Nephron progenitor cell (in vitro differentiated cells): ENCODE data around the gene CMPK1.
"Not testable (repeated sequence)": the region's sequence is repeated elsewhere in the genome, so short reads cannot be mapped to it uniquely, and the experiment has no call there.

Source experiments
- DNase-seq: peaks from one replicate; pipeline ENCODE4 v3.0.0; 2021
- H3K27ac Mint-ChIP-seq: 2 replicates; pipeline ENCODE4 v1.8.0; 2021; ENCODE audit warnings: mild to moderate bottlenecking, moderate library complexity, mixed read lengths
- H3K27me3 Mint-ChIP-seq: 2 replicates; pipeline ENCODE4 v1.8.0; 2021; ENCODE audit warnings: mild to moderate bottlenecking, low read depth, mixed read lengths; ENCODE audit not compliant: poor library complexity
- H3K36me3 Mint-ChIP-seq: 2 replicates; pipeline ENCODE4 v1.8.0; 2021; ENCODE audit warnings: low read depth, mixed read lengths
- H3K4me1 Mint-ChIP-seq: 2 replicates; pipeline ENCODE4 v1.8.0; 2021; ENCODE audit warnings: mixed read lengths
- H3K4me3 Mint-ChIP-seq: 2 replicates; pipeline ENCODE4 v1.8.0; 2021; ENCODE audit warnings: mild to moderate bottlenecking, moderate library complexity, mixed read lengths
- H3K9me3 Mint-ChIP-seq: 2 replicates; pipeline ENCODE4 v1.8.0; 2021; ENCODE audit warnings: mild to moderate bottlenecking, moderate library complexity, mixed read lengths
- TF ChIP-seq, protein P1 (sequence below): fragments of 200-600 bp; sonication (generic); IDR thresholded peaks from 2 replicates; pipeline ENCODE4 v1.5.0; 2021; ENCODE audit warnings: antibody characterized with exemption

Gene CMPK1

DNA sequence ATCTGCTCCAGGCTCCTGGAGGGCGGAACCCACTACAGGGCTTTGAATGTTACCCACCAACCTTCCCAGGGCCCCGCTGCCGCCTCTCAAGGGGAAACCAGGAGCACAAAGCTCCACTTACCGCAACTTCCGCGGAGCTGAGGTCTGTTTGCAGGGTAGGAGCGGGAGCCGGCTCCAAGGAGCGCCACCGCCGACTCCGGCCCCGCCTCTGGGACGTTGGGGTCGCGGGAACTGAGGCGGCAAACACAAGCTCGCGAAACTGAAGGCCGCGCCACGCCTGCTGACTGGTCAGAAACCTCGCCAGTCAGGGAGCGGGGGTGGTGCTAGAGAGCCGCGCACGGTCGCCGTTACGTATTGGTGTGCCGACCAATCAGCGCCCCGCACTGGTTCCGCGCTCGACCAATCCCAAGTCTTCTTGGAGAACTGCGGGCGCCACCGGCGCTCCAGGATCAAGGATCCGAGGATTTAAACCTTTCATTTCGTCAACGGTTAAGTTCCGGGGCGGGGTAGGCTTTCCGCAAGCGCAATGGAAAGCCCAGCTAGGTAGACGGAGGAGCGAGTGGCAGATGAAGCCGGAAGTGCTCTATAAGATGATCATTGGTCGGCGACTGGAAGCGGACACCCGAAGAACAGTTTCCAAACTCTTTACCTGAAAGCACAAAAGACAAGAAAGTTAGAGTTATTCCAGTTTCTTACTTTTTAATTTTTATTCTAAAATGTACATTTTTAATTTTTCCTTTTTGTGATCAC, 19.5 kb upstream of the CMPK1 start, which contains the start of gene STIL:
Gene STIL (minus strand): TSS at position 233 of the 750 bp plus-strand sequence. CDS start 3,828 bp downstream, outside the sequence.
- peak; percentile 98 for DNase-seq
- TF ChIP-seq, protein P1, sequence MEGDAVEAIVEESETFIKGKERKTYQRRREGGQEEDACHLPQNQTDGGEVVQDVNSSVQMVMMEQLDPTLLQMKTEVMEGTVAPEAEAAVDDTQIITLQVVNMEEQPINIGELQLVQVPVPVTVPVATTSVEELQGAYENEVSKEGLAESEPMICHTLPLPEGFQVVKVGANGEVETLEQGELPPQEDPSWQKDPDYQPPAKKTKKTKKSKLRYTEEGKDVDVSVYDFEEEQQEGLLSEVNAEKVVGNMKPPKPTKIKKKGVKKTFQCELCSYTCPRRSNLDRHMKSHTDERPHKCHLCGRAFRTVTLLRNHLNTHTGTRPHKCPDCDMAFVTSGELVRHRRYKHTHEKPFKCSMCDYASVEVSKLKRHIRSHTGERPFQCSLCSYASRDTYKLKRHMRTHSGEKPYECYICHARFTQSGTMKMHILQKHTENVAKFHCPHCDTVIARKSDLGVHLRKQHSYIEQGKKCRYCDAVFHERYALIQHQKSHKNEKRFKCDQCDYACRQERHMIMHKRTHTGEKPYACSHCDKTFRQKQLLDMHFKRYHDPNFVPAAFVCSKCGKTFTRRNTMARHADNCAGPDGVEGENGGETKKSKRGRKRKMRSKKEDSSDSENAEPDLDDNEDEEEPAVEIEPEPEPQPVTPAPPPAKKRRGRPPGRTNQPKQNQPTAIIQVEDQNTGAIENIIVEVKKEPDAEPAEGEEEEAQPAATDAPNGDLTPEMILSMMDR, result no peak

DNA sequence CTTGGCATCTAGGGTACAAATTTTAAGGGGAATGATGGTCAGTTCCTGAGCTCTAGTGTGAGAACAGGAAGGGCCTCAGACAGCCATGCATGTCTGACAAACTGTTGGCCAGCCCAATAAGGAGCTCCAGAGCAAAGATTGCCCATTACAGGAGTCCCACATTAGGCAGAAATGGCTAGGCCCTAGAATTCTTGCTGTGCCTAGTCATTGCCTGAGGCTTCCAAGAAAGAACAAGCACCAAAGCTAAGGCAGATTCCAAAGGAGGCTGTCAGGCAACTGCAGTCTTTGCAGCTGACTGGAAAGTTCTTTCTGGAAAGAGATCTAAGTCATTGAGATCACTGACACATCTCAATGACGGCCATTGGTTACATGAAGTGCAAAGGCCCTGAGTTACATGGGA, 15.7 kb upstream of the CMPK1 start:
- Mint-ChIP-seq H3K36me3 (peaks cover 5% of the 10 kb centered on the region), H3K27me3 (no peaks in the 10 kb centered on the region), H3K4me1 (peaks cover 15% of the 10 kb centered on the region), H3K9me3 (peaks cover 5% of the 10 kb centered on the region), H3K27ac (no peak overlapping the region), H3K4me3 (no peak overlapping the region)
- DNase-seq, result no peak
- TF ChIP-seq, protein P1, result no peak

More for the DNA sequence above, 19.5 kb upstream of the CMPK1 start, which contains the start of gene STIL:
- peaks cover 25% of the 10 kb centered on the region for H3K4me1 Mint-ChIP-seq
- H3K9me3 Mint-ChIP-seq, result peaks cover 5% of the 10 kb centered on the region
- H3K36me3 Mint-ChIP-seq, result peaks cover 28% of the 10 kb centered on the region
- H3K4me3 Mint-ChIP-seq, result peak within 1 kb of the TSS; percentile 93
- no peaks in the 10 kb centered on the region for H3K27me3 Mint-ChIP-seq
- H3K27ac Mint-ChIP-seq, result peak within 1 kb of the TSS; percentile 100

DNA sequence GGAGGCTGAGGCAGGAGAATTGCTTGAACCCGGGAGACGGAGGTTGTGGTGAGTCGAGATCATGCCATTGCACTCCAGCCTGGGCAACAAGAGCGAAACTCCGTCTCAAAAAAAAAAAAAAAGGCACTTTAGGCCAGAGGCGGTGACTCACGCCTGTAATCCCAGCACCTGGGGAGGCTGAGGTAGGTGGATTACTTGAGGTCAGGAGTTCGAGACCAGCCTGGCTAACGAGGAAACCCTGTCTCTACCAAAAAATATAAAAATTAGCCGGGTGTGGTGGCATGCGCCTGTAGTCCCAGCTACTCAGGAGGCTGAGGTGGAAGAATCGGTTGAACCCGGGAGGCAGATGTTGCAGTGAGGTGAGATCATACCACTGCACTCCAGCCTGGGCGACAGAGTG, 13.6 kb upstream of the CMPK1 start:
- H3K9me3 Mint-ChIP-seq, DNase-seq, H3K36me3 Mint-ChIP-seq, H3K27me3 Mint-ChIP-seq, H3K4me3 Mint-ChIP-seq, H3K4me1 Mint-ChIP-seq, H3K27ac Mint-ChIP-seq: not testable (repeated sequence)

- Mint-ChIP-seq H3K27me3 (peaks cover 6% of the 10 kb centered on the region), H3K4me3 (no peak overlapping the region), H3K9me3 (no peaks in the 10 kb centered on the region), H3K36me3 (no peaks in the 10 kb centered on the region), H3K27ac (no peak overlapping the region), H3K4me1 (no peaks in the 10 kb centered on the region)
- DNase-seq, result no peak
- TF ChIP-seq, protein P1, result no peak
These were observed 10.0 kb upstream of the CMPK1 start for GRCh38 chr1:47323599-47324031.

- Mint-ChIP-seq H3K27ac (no peak overlapping the region), H3K36me3 (no peaks in the 10 kb centered on the region), H3K4me1 (no peaks in the 10 kb centered on the region), H3K4me3 (no peak overlapping the region), H3K9me3 (no peaks in the 10 kb centered on the region), H3K27me3 (peaks cover 10% of the 10 kb centered on the region)
- DNase-seq, result no peak
- TF ChIP-seq, protein P1, result no peak
These were observed 8.9 kb upstream of the CMPK1 start for GRCh38 chr1:47324682-47325081.

DNA sequence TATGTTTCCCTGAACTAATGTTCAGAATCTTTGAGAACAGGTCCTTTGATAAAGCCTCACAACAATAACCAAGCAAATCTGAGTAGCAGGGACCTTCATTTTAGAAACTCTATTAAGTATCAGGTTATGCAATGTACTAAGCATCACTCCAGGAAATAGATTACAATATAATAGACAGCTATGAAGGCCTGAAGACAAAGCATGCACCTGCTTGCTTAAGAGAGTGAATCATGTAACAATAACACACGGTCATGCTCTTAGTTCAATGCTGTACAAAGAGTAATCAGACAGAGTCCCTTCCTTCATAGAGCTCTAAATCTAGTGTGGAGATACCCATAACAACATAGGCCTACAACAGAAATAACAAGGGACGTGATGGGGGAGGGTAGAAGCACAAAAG, 8.1 kb upstream of the CMPK1 start:
- no peaks in the 10 kb centered on the region for H3K9me3 Mint-ChIP-seq
- DNase-seq, result no peak
- H3K4me1 Mint-ChIP-seq, result no peaks in the 10 kb centered on the region
- no peak overlapping the region for H3K4me3 Mint-ChIP-seq
- no peaks in the 10 kb centered on the region for H3K36me3 Mint-ChIP-seq
- H3K27me3 Mint-ChIP-seq, result peaks cover 10% of the 10 kb centered on the region
- TF ChIP-seq, protein P1, result no peak
- no peak overlapping the region for H3K27ac Mint-ChIP-seq
